OCI-LY7 (cell line): ENCODE results near the gene STS.

Experiments
- EZH2phosphoT487 ChIP-seq: fragments of 200-600 bp; sonication (generic); IDR thresholded peaks from 2 replicates; pipeline ENCODE4 v1.6.1; 2018; ENCODE audit warnings: low read depth, borderline replicate concordance, mild to moderate bottlenecking, mixed run types, antibody characterized with exemption, low read length, moderate library complexity, mixed read lengths
- TF ChIP-seq, protein P1 (sequence below): fragments of 200-600 bp; sonication (generic); conservative IDR thresholded peaks from 2 replicates; pipeline ENCODE4 v1.5.1; 2014; ENCODE audit warnings: mild to moderate bottlenecking, antibody characterized with exemption, low read length, moderate library complexity, mixed read lengths

DNA sequence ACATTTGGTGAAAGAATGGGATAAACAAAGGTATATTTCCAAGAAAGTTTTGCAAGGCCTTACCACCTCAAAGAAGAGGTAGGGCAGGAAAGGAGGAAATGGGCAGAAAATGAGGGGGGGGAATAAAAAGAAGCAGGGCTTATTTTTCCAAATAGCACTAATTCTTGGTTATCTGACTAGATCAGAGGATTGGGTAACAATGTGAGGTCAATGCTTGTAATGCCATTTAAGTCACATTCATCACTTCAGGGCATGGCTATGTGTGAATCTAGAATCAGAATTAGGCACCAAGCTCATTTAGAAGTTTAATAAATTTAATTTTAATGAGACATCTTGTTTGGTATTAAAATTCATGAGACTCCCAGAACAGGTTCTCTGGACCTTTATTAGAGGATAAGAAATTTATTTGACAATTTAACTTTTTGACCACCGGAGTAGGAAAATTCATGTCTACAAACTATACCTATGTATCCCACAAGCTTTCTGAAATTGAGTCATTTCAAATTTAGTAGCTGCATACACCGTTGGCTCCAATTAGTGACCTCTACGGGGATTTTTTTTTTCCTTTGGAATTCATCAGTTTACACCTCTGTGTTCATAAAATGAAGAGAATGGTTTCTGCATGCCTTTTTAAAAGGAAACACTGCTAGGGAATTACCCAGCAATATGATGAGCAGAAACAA, 1.4 kb upstream of the STS start:
- TF ChIP-seq, protein P1, sequence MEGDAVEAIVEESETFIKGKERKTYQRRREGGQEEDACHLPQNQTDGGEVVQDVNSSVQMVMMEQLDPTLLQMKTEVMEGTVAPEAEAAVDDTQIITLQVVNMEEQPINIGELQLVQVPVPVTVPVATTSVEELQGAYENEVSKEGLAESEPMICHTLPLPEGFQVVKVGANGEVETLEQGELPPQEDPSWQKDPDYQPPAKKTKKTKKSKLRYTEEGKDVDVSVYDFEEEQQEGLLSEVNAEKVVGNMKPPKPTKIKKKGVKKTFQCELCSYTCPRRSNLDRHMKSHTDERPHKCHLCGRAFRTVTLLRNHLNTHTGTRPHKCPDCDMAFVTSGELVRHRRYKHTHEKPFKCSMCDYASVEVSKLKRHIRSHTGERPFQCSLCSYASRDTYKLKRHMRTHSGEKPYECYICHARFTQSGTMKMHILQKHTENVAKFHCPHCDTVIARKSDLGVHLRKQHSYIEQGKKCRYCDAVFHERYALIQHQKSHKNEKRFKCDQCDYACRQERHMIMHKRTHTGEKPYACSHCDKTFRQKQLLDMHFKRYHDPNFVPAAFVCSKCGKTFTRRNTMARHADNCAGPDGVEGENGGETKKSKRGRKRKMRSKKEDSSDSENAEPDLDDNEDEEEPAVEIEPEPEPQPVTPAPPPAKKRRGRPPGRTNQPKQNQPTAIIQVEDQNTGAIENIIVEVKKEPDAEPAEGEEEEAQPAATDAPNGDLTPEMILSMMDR = no peak
- TF ChIP-seq EZH2phosphoT487 = no peak
